AG10803 (cell line): ENCODE measurements around the gene TNFRSF19.
A peak's percentile ranks its signal among the peaks of the same experiment; 100 is the strongest.

Experiments
- DNase-seq: peaks from one replicate; pipeline ENCODE4 v3.0.0; 2010; ENCODE audit warnings: low read depth
- H3K4me3 ChIP-seq: 2 replicates; pipeline ENCODE4 v1.5.1; 2011; ENCODE audit warnings: mild to moderate bottlenecking, low read length, control low read depth
- CTCF ChIP-seq: conservative IDR thresholded peaks from 2 replicates; pipeline ENCODE4 v1.5.1; 2011; ENCODE audit warnings: mild to moderate bottlenecking, low read length, control low read depth, inconsistent platforms

The TNFRSF19 gene

DNA sequence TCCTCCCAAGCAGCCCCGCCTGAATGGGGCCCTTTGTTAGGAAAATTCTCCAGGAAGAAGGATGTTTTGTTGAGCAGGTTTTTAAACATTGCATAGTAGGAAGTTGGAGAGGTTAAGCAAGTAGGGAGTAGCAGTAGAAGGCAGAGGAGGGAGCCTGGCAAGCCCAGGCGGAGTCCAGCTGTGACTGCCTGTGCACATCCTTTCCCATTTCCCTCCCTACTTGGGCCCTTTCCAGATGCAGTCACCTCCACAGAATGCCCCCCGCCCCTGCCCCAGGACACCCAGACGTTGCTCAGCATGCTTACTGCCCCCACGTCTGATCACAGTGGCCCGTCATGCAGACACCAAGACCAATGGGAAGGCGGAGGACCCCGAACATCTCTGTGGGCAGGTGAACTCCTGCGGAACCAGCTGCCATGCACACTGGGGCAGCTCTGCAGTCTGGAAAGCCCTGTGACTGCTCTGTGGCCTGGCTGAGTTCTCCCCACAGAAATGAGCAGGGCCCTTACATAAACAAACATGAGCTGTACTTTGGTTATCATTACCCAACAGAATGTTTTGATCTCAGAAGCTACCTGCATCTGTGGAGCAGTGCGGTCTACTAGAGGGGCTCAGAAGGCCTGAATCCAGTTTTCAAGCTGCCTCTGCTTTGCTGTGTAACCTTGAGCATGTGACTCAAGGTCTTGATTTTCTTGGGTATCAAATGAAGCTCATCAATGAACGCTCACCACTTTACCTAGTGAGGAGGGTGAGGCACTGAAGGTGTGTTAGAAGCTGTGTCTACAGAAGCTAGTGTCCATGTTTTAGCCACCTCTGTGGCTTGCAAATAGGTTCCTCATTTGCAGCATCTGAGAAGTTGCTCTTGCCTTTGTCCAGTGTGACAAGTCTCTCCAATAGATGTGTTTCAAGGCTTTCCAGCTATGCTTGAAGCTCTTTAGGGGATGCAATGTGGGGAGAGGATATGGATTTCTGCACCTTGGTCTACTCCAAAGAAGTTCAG, 84.2 kb downstream of the TNFRSF19 start:
- H3K4me3 ChIP-seq: no peak overlapping the region
- TF ChIP-seq CTCF: no peak
- peak; percentile 16 for DNase-seq

- H3K4me3 ChIP-seq: no peak overlapping the region
- DNase-seq: no peak
- TF ChIP-seq CTCF: no peak
Measured at GRCh38 chr13:23655321-23655720, 85.1 kb downstream of the TNFRSF19 start.

DNA sequence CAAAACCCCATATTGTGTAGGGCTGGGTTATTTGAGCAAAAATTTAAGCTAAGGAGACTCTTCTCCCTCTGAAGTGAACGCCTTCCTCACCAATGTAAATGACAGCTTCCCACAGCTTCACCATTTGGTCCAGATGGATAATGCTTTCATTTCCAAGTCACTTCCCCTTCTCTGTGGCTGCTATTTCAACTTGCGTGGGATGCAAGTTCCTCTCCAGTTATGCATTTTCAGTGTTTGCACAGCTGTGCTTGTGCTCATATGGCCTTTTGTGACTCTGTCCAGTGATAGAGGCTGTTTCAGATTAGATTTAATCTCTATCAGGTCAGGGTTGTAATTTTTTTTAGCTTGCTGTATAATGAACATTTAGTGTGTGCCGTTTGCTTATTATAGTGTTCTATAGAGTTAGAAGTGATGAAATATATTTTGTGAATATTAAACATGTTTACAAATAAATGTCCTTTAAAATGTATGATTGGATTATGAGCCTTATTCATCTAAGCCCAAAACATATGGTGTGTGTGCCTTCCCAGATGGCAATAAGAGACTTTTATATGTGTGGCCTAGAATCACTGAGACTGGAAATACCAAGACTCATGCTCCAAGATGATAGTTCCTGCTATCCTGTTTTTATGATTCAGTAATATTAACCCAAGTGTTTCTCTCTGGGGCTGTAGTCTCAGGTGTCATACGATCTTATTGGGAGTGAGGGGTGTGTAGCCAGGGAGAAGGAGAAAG, 86.6 kb downstream of the TNFRSF19 start:
- H3K4me3 ChIP-seq: no peak overlapping the region
- DNase-seq: peak; percentile 73

GRCh38 chr13:23658929-23659541, 88.8 kb downstream of the TNFRSF19 start:
- no peak overlapping the region for H3K4me3 ChIP-seq
- no peak for DNase-seq
- TF ChIP-seq CTCF: no peak

More for the DNA sequence above, 86.6 kb downstream of the TNFRSF19 start:
- no peak for TF ChIP-seq CTCF

- TF ChIP-seq CTCF: no peak
- no peak for DNase-seq
- no peak overlapping the region for H3K4me3 ChIP-seq
Measured at GRCh38 chr13:23660249-23660648, 90.0 kb downstream of the TNFRSF19 start.

- no peak for DNase-seq
- no peak overlapping the region for H3K4me3 ChIP-seq
- TF ChIP-seq CTCF: no peak
Measured at GRCh38 chr13:23666582-23666981, 96.4 kb downstream of the TNFRSF19 start.
